Keratinocyte (primary cell): ENCODE data around the gene FOXN1. TPM values are rescaled to one million over a fixed set of nuclear protein-coding genes. Genes with fewer than 3 reads are reported as not detected.

Experiments
- DNase-seq: peaks from one replicate; pipeline ENCODE4 v3.0.0-alpha.2; 2011; ENCODE audit warnings: low read depth, missing footprints, low spot score
- FAIRE-seq: peaks from 2 replicates; lab custom pipeline; 2011; peaks lifted over from hg19 to GRCh38; lab: Jason Lieb, UNC
- H2AFZ ChIP-seq: 2 replicates; pipeline ENCODE4 v1.6.0; 2012; ENCODE audit warnings: low read length, control low read depth, inconsistent platforms; ENCODE audit not compliant: control insufficient read depth
- H3K27ac ChIP-seq: 2 replicates; pipeline ENCODE4 v1.5.1; 2011; ENCODE audit warnings: low read length; ENCODE audit not compliant: control insufficient read depth, insufficient read depth
- H3K27me3 ChIP-seq: 3 replicates; pipeline ENCODE4 v1.6.0; 2011; ENCODE audit warnings: low read length; ENCODE audit not compliant: control insufficient read depth, insufficient read depth; ENCODE audit errors: extremely low read depth
- H3K36me3 ChIP-seq, 2 experiments: 2 replicates in 1 of 2; 3 replicates in 1 of 2; pipeline ENCODE4 v1.5.1; 2011; ENCODE audit warnings: low read length in 2 of 2, mild to moderate bottlenecking in 1 of 2; ENCODE audit not compliant: control insufficient read depth in 2 of 2, insufficient read depth in 2 of 2; ENCODE audit errors: extremely low read depth in 1 of 2
- H3K4me1 ChIP-seq: 3 replicates; pipeline ENCODE4 v1.5.1; 2011; ENCODE audit warnings: low read length; ENCODE audit not compliant: control insufficient read depth, insufficient read depth; ENCODE audit errors: extremely low read depth
- H3K4me2 ChIP-seq: 3 replicates; pipeline ENCODE4 v1.6.0; 2011; ENCODE audit warnings: low read depth, low read length; ENCODE audit not compliant: control insufficient read depth, insufficient read depth; ENCODE audit errors: extremely low read depth
- H3K4me3 ChIP-seq, 3 experiments: fragments of 200-600 bp in 1 of 3; sonication (generic) in 1 of 3; 2 replicates in 2 of 3; 3 replicates in 1 of 3; pipeline ENCODE4 v1.5.1; 2011 to 2016; ENCODE audit warnings: low read length in 3 of 3, mild to moderate bottlenecking in 3 of 3, control low read depth in 2 of 3, inconsistent platforms in 1 of 3, low read depth in 1 of 3, mixed read lengths in 1 of 3, mixed run types in 1 of 3, moderate library complexity in 1 of 3; ENCODE audit not compliant: control insufficient read depth in 2 of 3, insufficient read depth in 2 of 3; ENCODE audit errors: extremely low read depth in 1 of 3
- H3K79me2 ChIP-seq: 2 replicates; pipeline ENCODE4 v1.6.0; 2012; ENCODE audit warnings: low read length; ENCODE audit not compliant: control insufficient read depth, insufficient read depth
- H3K9ac ChIP-seq: 3 replicates; pipeline ENCODE4 v1.6.0; 2011; ENCODE audit warnings: low read length; ENCODE audit not compliant: control insufficient read depth, insufficient read depth; ENCODE audit errors: extremely low read depth
- H3K9me1 ChIP-seq: 3 replicates; pipeline ENCODE4 v1.6.0; 2011; ENCODE audit warnings: low read length; ENCODE audit not compliant: control insufficient read depth, insufficient read depth; ENCODE audit errors: extremely low read depth
- H3K9me3 ChIP-seq: 2 replicates; pipeline ENCODE4 v1.5.1; 2012; ENCODE audit warnings: low read depth, low read length; ENCODE audit not compliant: control insufficient read depth
- H4K20me1 ChIP-seq: 3 replicates; pipeline ENCODE4 v1.6.0; 2011; ENCODE audit warnings: low read length; ENCODE audit not compliant: control insufficient read depth, insufficient read depth; ENCODE audit errors: extremely low read depth
- EZH2 ChIP-seq: IDR thresholded peaks from one replicate; pipeline ENCODE4 v1.6.1; 2012; ENCODE audit warnings: inconsistent platforms, mild to moderate bottlenecking, low read length, moderate library complexity
- dilution Hi-C: fragments of 300-500 bp; cut with MboI; formaldehyde crosslinking; loops from one replicate; pipeline ENCODE4 v1.7.0; 2020; ENCODE audit warnings: low sequenced_read_pairs; ENCODE audit not compliant: extremely low pct_ligation_motif_present
- polyA plus RNA-seq, 5 experiments: library from polyadenylated mRNA; depleted of rRNA in 3 of 5; stranded (reverse) in 3 of 5; stranded (forward) in 1 of 5; unstranded in 1 of 5; fragments of >200 nt; gene quantifications; 1 replicate in 1 of 5; 2 replicates in 3 of 5; 3 replicates in 1 of 5; pipeline versions ENCODE4 v1.2.1 to v1.2.3, GENCODE V29; 2011 to 2012; ENCODE audit warnings: missing spikeins in 2 of 5, low read depth in 1 of 5, low replicate concordance in 1 of 5
- TF ChIP-seq, protein P1 (sequence below), 3 experiments: IDR thresholded peaks in 1 of 3; conservative IDR thresholded peaks in 1 of 3; optimal IDR thresholded peaks in 1 of 3; 2 replicates in 2 of 3; 3 replicates in 1 of 3; pipeline versions ENCODE3 to v1.5.1; 2011; ENCODE audit warnings: low read length in 3 of 3, mild to moderate bottlenecking in 3 of 3, moderate library complexity in 2 of 3, control low read depth in 1 of 3, inconsistent platforms in 1 of 3; ENCODE audit not compliant: insufficient read depth in 2 of 3; ENCODE audit errors: extremely low read depth in 1 of 3

The FOXN1 gene
- polyA plus RNA-seq, 1 donor (not counting 4 experiments of a cell fraction or from before 2014, with no cell fraction given), result 0.29 TPM

DNA sequence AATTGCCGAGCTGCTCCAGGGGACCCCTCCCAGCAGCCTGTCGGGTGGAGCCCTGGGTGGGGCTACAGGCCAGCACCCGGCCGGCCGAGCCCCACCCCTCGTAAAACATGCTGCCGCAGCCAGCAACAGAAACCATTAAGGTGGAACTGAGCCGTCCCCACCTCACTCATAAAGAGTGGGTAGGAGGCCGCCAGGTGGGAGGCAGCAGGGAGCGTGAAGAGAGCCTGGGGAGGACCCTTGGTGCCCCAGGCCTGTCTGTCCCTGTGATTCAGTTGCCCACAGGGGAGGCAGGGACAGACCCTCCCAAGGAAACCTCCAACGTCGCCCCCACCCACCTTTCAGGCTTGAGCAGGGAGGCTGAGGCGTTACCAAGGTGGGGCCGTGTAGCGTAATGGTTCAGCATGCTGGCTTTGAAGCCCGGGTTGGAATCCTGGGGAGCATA is 8.4 kb downstream of the FOXN1 start:
- H3K27me3 ChIP-seq, result peaks cover 10% of the 10 kb centered on the region
- no peak overlapping the region for H3K9ac ChIP-seq
- no peaks in the 10 kb centered on the region for H3K79me2 ChIP-seq
- H4K20me1 ChIP-seq, result no peaks in the 10 kb centered on the region
- H3K4me3 ChIP-seq, result no peak overlapping the region
- no peak overlapping the region for H3K27ac ChIP-seq
- DNase-seq, result no peak
- no peak for FAIRE-seq
- H3K36me3 ChIP-seq, result no peaks in the 10 kb centered on the region
- no peak overlapping the region for H3K4me2 ChIP-seq
- H3K9me1 ChIP-seq, result no peaks in the 10 kb centered on the region
- TF ChIP-seq, protein P1, sequence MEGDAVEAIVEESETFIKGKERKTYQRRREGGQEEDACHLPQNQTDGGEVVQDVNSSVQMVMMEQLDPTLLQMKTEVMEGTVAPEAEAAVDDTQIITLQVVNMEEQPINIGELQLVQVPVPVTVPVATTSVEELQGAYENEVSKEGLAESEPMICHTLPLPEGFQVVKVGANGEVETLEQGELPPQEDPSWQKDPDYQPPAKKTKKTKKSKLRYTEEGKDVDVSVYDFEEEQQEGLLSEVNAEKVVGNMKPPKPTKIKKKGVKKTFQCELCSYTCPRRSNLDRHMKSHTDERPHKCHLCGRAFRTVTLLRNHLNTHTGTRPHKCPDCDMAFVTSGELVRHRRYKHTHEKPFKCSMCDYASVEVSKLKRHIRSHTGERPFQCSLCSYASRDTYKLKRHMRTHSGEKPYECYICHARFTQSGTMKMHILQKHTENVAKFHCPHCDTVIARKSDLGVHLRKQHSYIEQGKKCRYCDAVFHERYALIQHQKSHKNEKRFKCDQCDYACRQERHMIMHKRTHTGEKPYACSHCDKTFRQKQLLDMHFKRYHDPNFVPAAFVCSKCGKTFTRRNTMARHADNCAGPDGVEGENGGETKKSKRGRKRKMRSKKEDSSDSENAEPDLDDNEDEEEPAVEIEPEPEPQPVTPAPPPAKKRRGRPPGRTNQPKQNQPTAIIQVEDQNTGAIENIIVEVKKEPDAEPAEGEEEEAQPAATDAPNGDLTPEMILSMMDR (optimal IDR thresholded peaks at IDR 0.05 in 1 of 3, IDR thresholded peaks at IDR 0.05 in 1 of 3, conservative IDR thresholded peaks at IDR 0.05 in 1 of 3; ENCODE audit: extremely low read depth in 1 of 3, insufficient read depth in 2 of 3, low read length in 3 of 3), result no peak
- no peak for TF ChIP-seq EZH2
- dilution Hi-C loops, result no loop called here
- H3K4me1 ChIP-seq, result peaks cover 4% of the 10 kb centered on the region
- H3K9me3 ChIP-seq, result peaks cover 3% of the 10 kb centered on the region
- no peak overlapping the region for H2AFZ ChIP-seq

DNA sequence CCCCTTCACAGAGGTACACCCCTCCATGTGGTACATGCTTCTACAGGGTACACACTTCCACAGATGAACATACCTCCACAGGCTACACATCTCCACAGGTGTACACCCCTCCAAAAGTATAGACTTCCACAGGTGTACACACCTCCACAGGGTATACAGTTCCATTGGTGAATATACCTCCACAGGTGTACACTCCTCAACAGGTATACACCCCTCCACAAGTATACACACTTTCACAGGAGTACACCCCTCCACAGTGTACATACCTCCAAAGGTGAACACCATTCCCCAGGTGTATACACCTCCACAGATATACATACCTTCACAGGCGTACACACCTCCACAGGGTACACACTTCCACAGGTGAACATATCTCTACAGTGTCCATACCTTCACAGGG is 9.4 kb downstream of the FOXN1 start:
- TF ChIP-seq EZH2, result no peak
- TF ChIP-seq, protein P1 (optimal IDR thresholded peaks at IDR 0.05 in 1 of 3, IDR thresholded peaks at IDR 0.05 in 1 of 3, conservative IDR thresholded peaks at IDR 0.05 in 1 of 3; ENCODE audit: extremely low read depth in 1 of 3, insufficient read depth in 2 of 3, low read length in 3 of 3), result no peak
- Histone ChIP-seq H3K27me3 (peaks cover 10% of the 10 kb centered on the region), H3K9ac (no peak overlapping the region), H3K4me3 (no peak overlapping the region), H4K20me1 (no peaks in the 10 kb centered on the region), H3K9me1 (no peaks in the 10 kb centered on the region), H3K4me1 (peaks cover 4% of the 10 kb centered on the region), H3K9me3 (peaks cover 3% of the 10 kb centered on the region), H3K79me2 (no peaks in the 10 kb centered on the region), H3K36me3 (no peaks in the 10 kb centered on the region), H3K27ac (no peak overlapping the region), H2AFZ (no peak overlapping the region), H3K4me2 (no peak overlapping the region)
- dilution Hi-C loops, result no loop called here
- DNase-seq, result no peak
- FAIRE-seq, result no peak
